Measurements from ENCODE around the gene CFDP1. TPM values are rescaled to one million over a fixed set of nuclear protein-coding genes. Genes with fewer than 3 reads are reported as not detected.

Gene CFDP1
- total and polyA plus RNA-seq, 8 donors = 25.8 to 126 (median 60.7) TPM; not detected in 1

GRCh38 chr16:75383141-75383540, 50.2 kb downstream of the CFDP1 start:
- Histone ChIP-seq H3K4me3 (no peak overlapping the region), H3K27me3 (no peaks in the 10 kb centered on the region), H3K36me3 (peaks cover 0 to 7% (median 3%) of the 10 kb centered on the region in 4 donors), H3K27ac (no peak overlapping the region), H3K4me1 (peaks cover 0 to 37% (median 3%) of the 10 kb centered on the region in 4 donors), H3K9me3 (no peaks in the 10 kb centered on the region)
- DNase-seq = no peak
- TF ChIP-seq POLR2A (IDR thresholded peaks at IDR 0.05) = no peak
- no peak for TF ChIP-seq EP300 (IDR thresholded peaks at IDR 0.05)
- TF ChIP-seq CTCF (IDR thresholded peaks at IDR 0.05) = no peak
- no peak for TF ChIP-seq POLR2AphosphoS5 (IDR thresholded peaks at IDR 0.05)
- WGBS, 5 donors = 71 to 91% (median 85%) methylated on average over 1 of the region's 1 CpG
- intact Hi-C loops (cut with DNase I; ENCODE audit: low total_unique reads) = no loop called here

- Histone ChIP-seq H3K9me3 (no peaks in the 10 kb centered on the region), H3K27ac (no peak overlapping the region), H3K27me3 (no peaks in the 10 kb centered on the region), H3K4me1 (peaks cover 0 to 43% (median 3%) of the 10 kb centered on the region in 4 donors), H3K36me3 (peaks cover 0 to 11% (median 3%) of the 10 kb centered on the region in 4 donors), H3K4me3 (no peak overlapping the region)
- WGBS, 5 donors = 89 to 97% (median 94%) methylated on average over 2 of the region's 2 CpGs
- DNase-seq = no peak
- intact Hi-C loops (cut with DNase I; ENCODE audit: low total_unique reads) = no loop called here
- TF ChIP-seq POLR2A (IDR thresholded peaks at IDR 0.05) (no peak), POLR2AphosphoS5 (IDR thresholded peaks at IDR 0.05) (no peak), EP300 (IDR thresholded peaks at IDR 0.05) (no peak), CTCF (IDR thresholded peaks at IDR 0.05) (no peak)
These were observed 50.7 kb downstream of the CFDP1 start for GRCh38 chr16:75382611-75383010.

GRCh38 chr16:75380870-75381269, 52.4 kb downstream of the CFDP1 start:
- Histone ChIP-seq H3K27ac (peak overlapping the region in 1 of 5 donors; percentile 24), H3K36me3 (peaks cover 0 to 17% (median 7%) of the 10 kb centered on the region in 4 donors), H3K4me1 (peaks cover 0 to 44% (median 3%) of the 10 kb centered on the region in 4 donors), H3K27me3 (no peaks in the 10 kb centered on the region), H3K4me3 (no peak overlapping the region), H3K9me3 (no peaks in the 10 kb centered on the region)
- intact Hi-C loops (cut with DNase I; ENCODE audit: low total_unique reads) = no loop called here
- TF ChIP-seq CTCF (IDR thresholded peaks at IDR 0.05) (no peak), POLR2A (IDR thresholded peaks at IDR 0.05) (no peak), POLR2AphosphoS5 (IDR thresholded peaks at IDR 0.05) (no peak), EP300 (IDR thresholded peaks at IDR 0.05) (no peak)
- WGBS, 5 donors = 39 to 55% (median 48%) methylated on average over 2 of the region's 2 CpGs
- no peak for DNase-seq

- peak in 1 of 2 donors; percentile 36 for DNase-seq
- Histone ChIP-seq H3K27ac (peak overlapping the region in 2 of 5 donors; percentile 17 to 24), H3K4me1 (peaks cover 0 to 41% (median 1%) of the 10 kb centered on the region in 4 donors), H3K9me3 (no peaks in the 10 kb centered on the region), H3K4me3 (no peak overlapping the region), H3K27me3 (no peaks in the 10 kb centered on the region), H3K36me3 (peaks cover 0 to 20% (median 8%) of the 10 kb centered on the region in 4 donors)
- TF ChIP-seq POLR2A (IDR thresholded peaks at IDR 0.05) = no peak
- TF ChIP-seq CTCF (IDR thresholded peaks at IDR 0.05) = no peak
- no peak for TF ChIP-seq EP300 (IDR thresholded peaks at IDR 0.05)
- TF ChIP-seq POLR2AphosphoS5 (IDR thresholded peaks at IDR 0.05) = no peak
- intact Hi-C loops (cut with DNase I; ENCODE audit: low total_unique reads) = no loop called here
- WGBS, 5 donors = 74 to 81% (median 79%) methylated on average over 10 of the region's 10 CpGs
These were observed 53.1 kb downstream of the CFDP1 start for GRCh38 chr16:75379911-75380847.
